GM21786 (cell line): ENCODE results near the gene POLR1A.
"Not testable (repeated sequence)": the region's sequence is repeated elsewhere in the genome, so short reads cannot be mapped to it uniquely, and the experiment has no call there.

Experiments used
- ATAC-seq: cut with Tn5 transposase; IDR thresholded peaks from one replicate; pipeline ENCODE4 v1.9.1; 2021; ENCODE audit not compliant: unreplicated experiment

POLR1A gene

DNA sequence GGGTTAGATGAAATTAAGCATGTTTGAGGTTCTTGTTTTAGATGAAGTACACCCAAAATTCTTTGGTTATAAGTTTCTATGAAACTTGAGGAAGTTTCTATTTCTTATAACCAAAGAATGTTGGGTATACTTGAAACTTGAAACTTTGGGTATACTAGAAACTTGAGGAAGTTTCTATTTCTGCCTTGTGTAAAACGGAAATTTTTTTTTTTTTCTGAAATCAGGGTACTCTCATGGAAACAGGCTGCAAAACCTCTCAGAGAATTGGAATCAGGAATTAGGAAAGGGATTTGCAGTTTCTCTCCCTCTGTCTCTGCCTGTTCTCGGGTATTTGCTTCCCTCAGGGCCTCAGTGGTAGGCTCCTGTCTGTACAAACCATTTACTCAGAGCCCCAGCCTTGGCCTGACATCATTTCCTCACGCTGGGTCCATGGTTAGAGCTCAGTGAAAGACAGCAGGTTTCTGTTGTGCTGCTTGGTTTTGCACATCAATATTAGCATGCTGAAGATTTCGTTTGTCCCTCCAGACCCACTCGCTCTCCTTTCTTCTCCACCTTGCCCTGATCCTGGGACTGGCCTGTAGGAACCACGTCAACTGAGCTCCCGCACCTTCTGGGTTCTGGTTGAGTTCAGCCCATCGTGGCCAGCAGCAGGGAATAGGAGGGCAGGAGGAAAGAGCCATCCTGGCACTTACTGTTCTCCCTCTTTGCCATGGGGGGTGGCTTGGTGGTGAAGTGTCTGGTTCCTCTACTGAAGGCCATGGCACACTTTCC lies 106.4 kb downstream of the POLR1A start:
- ATAC-seq: peak; percentile 85

DNA sequence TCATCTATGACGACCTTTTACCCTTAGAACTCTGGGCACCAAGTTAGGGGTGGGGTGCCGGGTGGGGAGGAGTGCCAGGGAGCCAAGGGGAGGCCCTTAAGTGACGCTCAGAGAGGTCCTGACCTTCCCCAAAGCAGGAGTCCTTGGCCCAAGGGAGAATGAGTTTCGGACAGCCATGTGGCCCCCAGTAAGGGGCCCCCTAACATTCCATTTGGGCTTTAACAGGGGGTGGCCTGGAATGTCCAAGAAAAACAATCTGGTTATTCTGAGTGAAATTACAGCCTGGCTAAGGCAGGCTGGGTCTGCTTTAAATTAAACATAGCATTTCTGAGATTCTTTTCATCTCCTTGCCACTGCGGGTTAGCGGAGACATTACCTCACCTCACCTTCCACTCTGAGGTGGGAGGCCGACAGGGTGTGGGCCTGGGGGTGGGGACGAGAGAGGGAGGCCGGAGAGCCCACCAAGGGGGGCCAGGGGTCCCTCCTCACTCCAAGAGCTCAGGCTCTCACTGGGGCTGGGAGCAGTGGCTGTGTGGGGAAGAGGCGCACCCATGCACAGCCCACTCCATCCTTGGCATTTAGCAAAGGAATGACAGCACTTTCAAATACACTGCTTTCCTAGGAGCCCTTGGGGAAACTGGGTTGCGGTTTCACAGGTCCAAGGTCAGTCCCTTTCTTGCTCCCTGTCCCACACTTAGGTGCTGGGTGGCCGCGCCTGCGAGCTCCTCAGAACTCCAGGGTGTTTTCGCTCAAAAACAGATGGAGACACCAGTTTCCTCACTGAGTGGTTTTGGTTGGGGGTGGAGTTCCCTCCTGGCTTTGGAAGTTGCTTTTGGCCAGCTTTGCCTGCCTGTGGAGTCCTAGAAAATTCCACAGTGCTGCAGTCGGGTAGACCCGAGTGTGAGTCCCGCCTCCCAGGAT lies 107.4 kb downstream of the POLR1A start:
- ATAC-seq: no peak

DNA sequence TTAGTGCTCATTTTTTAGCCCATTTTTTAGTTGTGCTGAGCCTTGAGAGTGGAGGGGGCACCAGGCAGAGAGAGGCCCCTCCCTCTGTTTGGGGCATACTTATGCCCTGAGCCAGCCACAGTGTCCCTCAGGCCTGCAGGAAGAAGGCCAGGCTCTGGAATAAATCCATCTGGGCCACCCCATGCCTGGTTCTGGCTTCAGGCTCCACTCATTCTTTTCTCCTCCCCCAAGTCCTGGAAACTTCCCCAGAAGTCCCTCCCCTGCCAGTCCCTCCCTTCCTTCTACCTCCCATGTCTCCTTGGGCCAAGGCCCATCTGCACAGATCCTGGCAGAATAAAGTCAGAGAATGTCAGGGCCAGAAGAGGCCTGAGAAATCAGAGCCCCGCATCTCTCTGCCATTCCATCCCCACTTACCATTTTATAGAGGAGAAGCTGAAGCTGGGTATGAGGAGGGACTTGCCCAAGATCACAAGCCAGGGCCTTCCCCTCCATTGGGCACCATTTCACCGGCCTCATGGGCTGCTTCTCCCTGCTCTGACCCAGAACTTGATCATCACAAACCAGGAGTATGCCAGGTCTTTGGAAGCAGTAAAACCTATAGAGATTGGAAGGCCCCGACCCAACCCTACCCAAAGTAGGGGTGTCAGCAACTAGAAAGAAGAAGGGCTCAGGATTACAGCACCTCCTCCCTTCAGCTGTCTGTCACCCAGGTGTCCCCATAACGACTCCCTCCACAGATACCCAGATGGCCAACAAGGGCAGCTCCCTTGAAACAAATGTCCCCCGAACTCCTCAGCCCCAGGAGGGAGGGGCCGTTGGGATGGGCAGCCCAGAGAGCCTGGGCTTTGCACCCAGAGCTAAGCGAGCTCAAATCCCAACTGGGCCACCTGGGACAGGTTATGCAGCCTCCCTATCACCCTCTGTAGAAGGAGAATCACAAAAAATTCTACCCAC lies 108.4 kb downstream of the POLR1A start:
- ATAC-seq: no peak

DNA sequence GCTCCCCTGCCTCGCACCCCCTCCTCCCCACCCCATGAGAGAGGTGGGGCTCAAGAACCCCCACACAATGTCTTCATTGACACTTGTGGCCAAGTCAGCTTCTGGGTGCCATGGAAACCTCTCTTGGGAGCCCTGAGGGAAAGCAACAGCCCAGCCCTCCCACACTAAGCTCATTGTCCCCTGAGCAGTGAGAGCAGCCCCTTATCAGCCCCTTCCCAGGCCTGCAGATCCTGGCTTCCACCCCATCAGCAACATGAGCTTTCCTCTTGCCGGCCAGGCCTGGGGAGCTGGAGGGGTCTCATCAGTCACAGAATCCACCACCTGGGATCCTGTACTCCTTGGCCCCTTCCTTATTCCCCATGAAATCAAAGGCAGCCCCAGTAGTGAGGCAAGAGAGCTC lies 109.1 kb downstream of the POLR1A start:
- ATAC-seq: no peak

DNA sequence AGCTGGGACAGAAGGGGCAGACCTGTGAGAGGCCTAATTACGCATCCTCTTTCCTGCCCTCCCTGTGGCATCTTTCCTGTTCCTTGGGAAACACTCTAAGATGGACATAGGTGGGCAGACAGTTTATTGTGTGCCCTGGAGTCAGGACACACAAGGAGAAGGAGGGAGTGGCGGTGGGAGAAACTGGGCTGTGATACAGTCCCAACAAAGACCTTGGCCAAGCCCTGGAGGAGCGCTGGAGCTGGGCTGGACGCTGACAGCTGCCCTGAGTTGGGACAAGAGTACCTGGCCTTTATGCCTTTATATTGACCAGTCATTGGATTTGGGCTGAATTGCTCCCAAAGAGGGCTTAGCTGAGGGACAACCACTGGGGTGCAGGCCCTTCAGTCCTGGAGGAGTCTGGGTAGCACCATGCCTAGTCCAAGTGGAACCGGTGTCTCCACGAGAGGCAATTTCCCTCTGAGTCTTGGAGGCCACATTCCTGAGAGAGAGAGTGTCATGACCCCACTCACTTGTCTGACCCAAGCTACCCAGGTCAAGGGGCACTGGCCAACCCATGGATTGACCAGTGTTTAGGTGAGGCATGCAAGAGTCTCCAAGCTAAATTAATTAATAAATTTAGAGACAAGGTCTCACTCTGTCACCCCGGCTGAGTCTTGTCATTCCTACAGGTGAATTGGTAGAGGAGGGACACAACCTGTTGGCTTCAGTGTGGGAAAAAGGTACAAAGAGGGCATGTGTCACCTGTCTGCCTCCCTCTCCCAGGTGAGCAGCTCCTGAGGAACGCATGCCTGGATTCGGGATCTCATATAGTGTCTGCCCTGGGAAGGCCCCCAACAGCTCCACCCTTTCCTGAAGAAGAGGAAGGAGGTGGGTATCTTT lies 109.8 kb downstream of the POLR1A start:
- no peak for ATAC-seq

DNA sequence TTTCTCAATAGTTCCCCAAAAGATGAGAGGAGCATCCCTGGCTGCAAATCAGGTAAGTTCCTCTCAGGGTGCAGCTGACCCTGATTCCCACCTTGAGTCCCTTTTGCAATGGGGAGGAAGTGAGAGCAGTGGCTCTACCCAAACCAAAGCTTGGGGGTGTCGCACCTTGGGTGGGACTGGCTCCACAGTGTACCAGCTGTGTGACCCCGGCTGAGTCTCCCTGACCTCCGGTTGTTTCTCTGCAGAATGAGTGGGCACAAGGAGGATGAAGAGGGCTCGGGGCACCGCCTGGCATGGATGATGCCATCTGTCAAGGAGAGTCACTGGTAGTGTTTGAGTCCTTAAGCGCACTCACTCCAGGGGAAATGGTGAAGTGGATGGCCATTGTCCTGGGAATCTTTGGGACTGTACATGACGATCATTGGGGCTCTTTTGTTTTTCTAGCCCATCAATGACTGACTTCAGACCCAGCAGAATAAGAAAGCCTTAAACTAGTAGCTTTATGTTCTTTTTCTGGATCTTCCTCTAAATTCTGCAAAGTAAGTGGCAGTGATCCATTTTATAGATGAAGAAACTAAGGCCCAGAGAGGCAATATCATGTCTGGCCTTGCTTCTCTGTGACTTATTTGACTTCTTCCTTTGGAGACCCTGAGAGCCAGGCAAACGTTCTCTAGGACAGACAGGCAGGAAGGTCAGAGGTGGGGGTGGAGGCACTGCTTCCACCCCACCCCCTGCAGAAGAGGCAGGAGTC lies 110.6 kb downstream of the POLR1A start:
- no peak for ATAC-seq

DNA sequence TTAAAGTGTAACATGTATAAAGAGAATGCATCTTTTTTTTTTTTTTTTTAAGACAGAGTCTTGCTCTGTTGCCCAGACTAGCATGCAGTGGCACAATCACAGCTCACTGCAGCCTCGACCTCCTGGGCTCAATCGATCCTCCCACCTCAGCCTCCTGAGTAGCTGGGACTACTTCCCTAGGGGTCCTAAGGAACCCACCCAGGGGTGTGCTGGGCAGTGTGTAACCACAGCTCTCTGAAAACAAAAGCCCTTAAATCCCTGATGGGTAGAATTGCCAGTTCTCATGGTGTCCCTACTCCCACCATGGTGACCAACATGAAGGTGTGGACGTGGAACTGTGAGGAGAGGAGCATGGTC lies 111.3 kb downstream of the POLR1A start:
- peak; percentile 3 for ATAC-seq

DNA sequence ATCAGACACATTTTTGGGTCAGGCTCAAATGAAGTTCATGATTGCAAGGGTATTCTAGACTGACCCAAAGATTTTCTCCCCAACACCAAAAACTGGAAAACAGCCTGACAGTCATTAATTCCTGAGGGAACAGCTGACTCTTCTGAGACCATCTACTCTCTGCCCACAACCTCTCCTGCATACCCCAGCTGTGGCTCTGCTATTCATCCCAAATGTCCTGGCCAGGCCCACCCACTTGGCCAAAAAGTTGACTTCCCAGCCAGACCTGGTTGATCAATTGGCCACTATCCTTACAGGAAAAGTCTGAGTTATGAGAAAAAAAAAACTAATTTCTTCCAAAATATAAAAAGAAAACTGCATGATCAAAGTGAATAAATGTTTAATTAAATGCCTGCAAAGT lies 113.1 kb downstream of the POLR1A start:
- ATAC-seq: no peak

DNA sequence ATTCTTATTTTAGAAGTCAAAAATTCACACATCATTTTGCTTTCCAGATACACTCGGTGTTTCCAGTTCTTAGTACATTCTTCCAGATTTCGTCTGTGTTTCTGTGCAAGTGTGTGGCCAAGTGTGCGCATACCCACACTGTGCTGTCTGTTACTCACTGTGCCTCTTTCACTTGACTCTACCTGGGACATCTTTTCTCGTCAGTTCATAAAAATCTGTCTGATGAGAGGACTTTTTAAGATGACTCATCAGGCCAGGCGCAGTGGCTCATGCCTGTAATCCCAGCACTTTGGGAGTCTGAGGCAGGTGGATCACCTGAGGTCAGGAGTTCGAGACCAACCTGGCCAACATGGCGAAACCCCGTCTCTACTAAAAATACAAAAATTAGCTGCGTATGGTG lies 113.6 kb downstream of the POLR1A start:
- not testable (repeated sequence) for ATAC-seq

DNA sequence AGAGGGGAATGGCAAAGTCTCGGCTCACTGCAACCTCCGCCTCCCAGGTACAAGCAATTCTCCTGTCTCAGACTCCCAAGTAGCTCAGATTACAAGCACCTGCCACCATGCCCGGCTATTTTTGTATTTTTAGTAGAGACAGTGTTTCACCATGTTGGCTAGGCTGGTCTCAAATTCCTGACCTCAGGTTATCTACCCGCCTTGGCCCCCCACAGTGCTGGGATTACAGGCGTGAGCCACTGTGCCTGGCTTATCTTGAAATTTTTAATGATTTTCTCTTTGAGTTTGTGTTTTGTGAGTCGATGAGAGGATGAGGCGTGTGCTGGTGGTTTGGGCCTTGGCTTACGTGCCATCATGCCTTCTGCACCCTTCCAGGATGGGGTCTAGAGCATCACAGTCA lies 115.6 kb downstream of the POLR1A start:
- no peak for ATAC-seq

DNA sequence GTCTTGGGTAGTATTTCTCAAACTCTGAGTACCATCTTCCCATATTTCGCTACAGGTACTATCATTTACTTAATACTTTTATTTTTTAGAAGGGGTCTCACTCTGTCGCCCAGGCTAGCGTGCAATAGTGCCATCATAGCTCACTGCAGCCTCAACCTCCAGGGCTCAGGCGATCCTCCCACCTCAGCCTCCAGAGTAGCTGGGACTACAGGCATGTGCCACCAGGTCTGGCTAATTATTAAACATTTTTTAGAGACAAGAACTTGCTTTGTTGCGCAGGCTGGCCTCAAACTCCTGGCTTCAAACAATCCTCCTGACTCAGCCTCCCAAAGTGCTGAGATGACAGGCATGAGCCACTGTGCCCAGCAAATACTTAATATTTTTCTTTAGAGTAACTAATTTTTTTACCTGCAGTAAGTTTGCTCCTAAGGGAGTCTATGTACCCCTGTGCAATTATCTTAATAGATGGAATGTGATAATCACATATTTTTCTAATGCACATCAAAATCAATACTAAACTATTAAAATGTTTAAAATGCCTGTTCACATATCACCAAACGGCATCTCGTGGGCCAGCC lies 116.3 kb downstream of the POLR1A start:
- ATAC-seq: no peak

DNA sequence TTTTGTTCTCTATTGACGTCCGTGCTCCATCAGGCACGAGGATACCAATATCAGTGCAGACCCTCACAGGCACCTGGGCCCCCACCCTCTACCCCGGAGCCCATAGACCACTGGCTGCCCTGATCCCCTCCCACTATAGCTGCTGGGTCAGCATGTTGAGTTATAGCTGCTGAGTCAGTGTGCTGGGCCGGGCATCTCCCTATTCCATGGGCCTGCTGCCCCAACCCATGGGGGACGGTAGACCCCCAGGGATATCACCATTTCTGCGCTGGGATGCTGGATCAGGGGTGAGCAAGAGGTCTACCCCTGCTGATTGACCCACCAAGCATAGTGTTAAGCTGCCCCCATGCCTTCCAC lies 116.8 kb downstream of the POLR1A start:
- no peak for ATAC-seq

DNA sequence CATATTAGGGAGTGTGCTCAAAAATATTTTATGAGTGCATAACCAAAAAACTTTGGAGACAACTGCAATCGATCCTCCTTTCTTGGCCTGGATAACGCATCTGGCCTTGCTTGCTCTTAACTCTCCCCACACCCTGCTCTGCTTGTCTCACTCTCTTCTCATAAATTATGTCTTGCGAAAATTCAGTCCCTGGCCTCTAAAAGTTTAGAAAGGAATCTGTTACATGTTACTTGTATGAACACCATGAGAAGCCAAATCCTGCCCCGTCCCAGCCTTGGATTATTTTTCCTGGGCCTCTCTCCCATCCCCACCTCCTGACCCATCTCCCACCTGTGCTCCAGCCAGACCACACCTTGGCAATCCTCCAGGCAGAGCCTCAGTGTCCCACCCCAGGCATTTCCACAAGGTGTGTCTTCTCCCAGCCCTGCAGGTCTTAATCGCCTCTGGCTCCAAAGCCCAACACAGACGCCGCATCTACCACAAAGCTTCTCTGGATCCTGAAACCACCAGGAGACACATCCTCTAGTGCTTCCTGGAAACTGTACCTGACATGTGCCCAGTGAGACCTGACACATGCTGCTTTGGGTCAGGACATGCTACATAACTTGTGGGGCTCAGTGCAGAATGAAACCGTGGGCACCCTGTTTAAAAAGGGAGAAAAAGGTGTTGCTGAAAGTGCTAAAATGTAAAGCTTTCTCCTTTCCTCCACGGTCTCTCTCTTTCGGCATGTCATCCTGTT lies 117.3 kb downstream of the POLR1A start:
- no peak for ATAC-seq

DNA sequence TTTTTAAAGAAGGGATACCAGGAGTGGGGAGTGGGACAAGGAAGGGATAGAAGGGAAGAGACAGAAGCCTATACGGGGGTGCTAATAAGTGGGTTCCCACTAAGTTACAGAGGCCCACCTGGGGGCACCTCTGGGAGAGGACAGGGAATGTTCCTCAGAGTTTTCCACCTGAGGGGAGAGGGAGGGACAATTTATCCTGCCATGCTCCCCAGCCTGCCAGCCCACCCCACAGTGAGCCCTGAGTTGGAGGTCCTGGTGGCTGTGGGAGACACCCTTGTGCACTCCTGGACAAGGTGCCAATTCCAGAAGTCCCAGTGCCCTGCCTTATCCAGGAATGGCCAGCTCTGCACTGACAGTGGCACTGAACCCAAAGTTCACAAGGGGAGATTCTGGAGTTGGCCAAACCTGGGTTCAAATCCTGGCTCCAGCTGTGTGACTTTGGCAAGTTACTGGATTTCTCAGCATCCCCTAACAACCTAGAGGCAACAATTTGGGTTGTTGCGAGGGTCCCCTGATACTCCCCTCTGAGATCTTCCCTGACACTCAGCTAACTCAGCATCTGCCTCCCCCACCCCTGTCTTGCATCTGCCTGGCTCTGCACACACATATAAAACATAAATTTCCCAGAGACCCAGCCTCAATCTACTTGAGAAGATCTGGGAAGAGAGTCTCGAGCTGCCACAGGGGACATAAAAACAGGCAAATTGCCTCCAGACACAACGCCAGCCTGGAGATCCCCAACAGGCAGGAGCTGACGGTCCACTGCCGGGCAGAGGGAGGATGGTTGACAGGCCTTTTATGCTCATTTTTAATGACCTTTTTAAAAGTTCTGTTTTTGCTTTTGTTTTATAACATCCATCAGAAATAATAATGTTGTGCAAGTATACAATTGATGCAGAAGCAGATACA lies 118.2 kb downstream of the POLR1A start:
- ATAC-seq: no peak

DNA sequence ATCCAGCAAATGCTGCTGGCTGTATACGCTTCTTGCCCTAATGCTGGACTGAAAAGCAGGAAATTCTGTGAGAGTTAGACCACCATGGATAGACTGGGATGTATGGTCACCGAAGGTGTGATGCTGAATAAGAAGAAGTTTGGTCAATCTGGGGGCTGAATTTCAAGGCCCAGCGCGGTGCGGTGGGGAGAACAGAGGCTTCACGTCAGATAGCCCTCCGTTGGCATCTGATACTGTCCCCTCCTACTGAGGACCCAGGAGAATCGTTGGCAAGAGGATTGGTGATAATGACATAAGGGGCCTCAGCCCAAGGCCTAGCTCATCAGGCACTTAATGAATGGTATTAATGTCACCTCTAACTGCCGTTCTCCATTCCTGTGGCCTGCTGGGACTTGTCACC lies 119.6 kb downstream of the POLR1A start:
- ATAC-seq: no peak

DNA sequence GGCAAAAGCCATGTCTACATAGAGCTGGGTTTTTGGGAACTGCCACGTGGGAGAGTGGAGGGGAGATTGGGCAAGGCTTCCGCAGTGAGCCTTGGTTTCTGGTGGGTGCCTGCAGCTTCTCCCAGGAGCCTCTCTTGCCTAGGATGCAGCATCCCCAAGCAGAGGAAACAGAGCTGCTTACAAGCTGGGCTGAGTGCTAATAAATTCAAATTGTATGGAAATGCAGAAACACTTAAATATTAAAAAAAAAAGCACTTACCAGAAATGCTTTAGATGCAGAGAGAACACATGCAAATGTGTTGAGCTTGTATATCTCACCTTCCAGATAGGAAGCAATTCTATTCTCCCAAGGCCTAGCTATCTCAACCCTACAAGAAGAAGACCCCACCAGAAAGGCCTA lies 120.9 kb downstream of the POLR1A start:
- no peak for ATAC-seq

DNA sequence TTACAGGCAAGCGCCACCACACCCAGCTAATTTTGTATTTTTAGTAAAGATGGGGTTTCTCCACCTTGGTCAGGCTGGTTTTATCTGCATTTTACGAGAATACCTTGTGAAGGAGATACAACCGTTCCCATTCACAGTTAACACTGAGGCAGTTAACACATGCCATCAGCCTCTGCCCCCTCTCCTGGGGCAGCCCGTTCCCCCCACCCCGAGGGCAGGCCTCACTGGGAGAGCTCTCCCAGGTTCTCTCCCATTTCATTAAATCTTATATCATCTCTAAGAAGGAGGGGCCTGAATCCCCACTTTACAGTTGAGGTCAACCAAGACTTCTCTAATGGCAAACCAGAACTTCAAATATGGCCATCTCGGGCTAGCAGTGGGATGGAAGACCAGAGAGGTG lies 121.9 kb downstream of the POLR1A start:
- ATAC-seq: no peak
